HG03439 (cell line): ENCODE results near the gene PLPP3.

Experiments used
- ATAC-seq: cut with Tn5 transposase; IDR thresholded peaks from one replicate; pipeline ENCODE4 v1.9.1; 2021; ENCODE audit warnings: mild to moderate bottlenecking, moderate library complexity; ENCODE audit not compliant: unreplicated experiment

The PLPP3 gene

GRCh38 chr1:56525489-56526041 is 53.8 kb downstream of the PLPP3 start:
- ATAC-seq = peak; percentile 83

- ATAC-seq = no peak
Measured at GRCh38 chr1:56524263-56524662, 55.1 kb downstream of the PLPP3 start.

GRCh38 chr1:56522680-56523079 is 56.7 kb downstream of the PLPP3 start:
- no peak for ATAC-seq

- ATAC-seq = no peak
Measured at GRCh38 chr1:56520016-56520601, 59.3 kb downstream of the PLPP3 start.

- no peak for ATAC-seq
Measured at GRCh38 chr1:56517404-56518130, 61.8 kb downstream of the PLPP3 start.

- peak; percentile 91 for ATAC-seq
Measured at GRCh38 chr1:56516539-56517252, 62.7 kb downstream of the PLPP3 start.

GRCh38 chr1:56515898-56516538 is 63.3 kb downstream of the PLPP3 start:
- no peak for ATAC-seq

GRCh38 chr1:56512724-56513494 is 66.5 kb downstream of the PLPP3 start:
- ATAC-seq = no peak

GRCh38 chr1:56511766-56512165 is 67.6 kb downstream of the PLPP3 start:
- ATAC-seq = no peak

GRCh38 chr1:56511364-56511763 is 68.0 kb downstream of the PLPP3 start:
- no peak for ATAC-seq

- no peak for ATAC-seq
Measured at GRCh38 chr1:56510642-56511021, 68.7 kb downstream of the PLPP3 start.

GRCh38 chr1:56509713-56510641 is 69.4 kb downstream of the PLPP3 start:
- no peak for ATAC-seq

- ATAC-seq = no peak
Measured at GRCh38 chr1:56508523-56508983, 70.8 kb downstream of the PLPP3 start.

- ATAC-seq = no peak
Measured at GRCh38 chr1:56507925-56508522, 71.3 kb downstream of the PLPP3 start.

- ATAC-seq = no peak
Measured at GRCh38 chr1:56506951-56507491, 72.3 kb downstream of the PLPP3 start.

- no peak for ATAC-seq
Measured at GRCh38 chr1:56505792-56506743, 73.3 kb downstream of the PLPP3 start.

- no peak for ATAC-seq
Measured at GRCh38 chr1:56502700-56503245, 76.6 kb downstream of the PLPP3 start.
